Epidermal melanocyte (primary cell): ENCODE data around the gene RGS10.
"Not testable (repeated sequence)": the region's sequence is repeated elsewhere in the genome, so short reads cannot be mapped to it uniquely, and the experiment has no call there.

Source experiments
- DNase-seq: peaks from one replicate; pipeline ENCODE4 v3.0.0; 2011; ENCODE audit warnings: low spot score; ENCODE audit not compliant: insufficient read length

Gene RGS10

DNA sequence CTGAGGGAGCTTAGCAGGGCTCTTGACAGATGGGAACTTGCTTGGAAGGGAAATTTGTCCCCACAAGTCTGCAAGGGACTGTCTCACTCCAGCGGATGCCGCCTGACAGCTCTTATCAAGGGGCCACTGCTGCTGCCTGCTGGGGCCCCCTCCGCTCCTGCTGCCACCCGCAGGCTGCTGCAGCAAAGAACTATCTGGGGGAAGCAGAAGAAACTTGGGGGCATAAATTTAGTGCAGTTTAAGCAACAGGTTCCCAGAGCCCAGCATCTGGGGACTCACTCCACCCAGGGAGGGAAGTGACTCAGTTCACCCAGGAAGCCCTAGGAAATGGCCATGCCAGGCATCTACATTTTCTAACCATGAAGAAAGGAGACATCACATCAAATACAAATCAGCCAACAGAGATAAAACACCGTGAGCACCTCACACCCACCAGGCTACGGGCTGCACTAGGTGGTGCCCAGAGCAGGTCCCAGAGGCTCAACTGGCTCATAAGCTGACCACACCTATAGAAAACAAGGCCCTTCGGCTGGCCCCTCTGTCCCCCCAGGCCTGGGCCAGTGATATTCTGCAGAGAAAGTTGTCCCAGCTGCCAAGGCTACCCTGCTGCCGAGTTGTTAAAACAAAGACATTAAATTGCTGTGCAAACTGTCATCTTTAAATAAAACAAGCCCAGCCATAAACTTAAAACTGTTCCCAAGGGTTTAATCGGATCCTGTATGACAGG lies 3.7 kb downstream of the RGS10 start:
- no peak for DNase-seq

DNA sequence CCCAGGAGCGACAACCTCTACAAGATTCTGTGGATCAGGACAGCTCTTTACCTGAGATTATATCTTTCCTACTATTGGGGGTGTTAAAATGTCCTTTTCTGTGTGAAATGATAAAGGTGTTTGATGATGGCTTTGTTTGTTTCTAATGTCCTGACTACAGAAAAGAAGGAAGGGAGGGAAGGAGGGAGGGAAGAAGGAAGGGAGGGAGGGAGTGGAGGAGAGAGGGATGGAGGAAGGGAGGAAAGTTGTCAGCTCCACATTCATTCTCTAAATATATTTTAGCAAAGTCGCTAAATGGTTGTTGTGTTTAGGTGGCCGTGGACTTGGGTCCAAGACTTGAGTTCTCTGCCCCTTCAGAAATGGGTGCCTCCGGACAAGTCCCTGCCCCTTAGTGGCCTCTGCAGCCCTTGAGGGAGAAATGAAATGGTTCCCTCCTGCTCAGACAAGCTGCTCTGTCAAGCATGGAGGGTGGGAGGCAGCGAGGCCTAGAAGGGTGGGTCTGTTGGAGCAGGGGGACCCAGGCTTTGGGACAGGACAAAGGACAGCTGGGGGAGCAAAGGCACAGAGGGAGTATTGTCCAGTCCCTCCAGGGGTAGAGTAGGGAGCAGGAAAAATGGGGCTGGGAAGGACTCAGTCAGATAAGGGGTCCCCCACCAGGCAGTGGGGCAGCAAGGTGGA lies 4.4 kb downstream of the RGS10 start:
- no peak for DNase-seq

DNA sequence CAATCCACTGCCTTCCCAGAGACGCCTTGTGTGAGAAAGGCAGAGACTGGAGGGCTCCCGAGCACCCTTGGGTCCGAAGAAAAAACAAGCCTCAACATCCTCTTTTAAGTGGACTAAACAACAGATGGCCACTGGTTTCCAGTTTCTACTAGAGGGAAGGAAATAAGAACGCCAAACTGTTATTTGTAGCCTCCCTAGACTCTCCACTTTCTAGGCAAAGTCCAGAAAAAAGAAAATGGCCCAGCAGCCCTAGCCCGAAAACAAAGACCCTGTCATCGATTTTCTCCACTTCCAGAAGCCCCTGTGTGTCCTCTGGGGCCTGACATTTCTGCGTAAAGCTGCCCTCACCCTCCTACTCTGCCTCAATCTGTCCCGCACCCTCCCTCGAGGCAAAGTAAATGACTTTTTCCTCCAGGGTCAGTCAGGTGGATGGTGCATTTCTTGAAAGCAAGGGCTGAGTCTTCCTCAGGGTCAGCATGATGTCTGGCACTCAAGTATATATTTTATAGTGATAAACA lies 6.0 kb downstream of the RGS10 start:
- DNase-seq: no peak

DNA sequence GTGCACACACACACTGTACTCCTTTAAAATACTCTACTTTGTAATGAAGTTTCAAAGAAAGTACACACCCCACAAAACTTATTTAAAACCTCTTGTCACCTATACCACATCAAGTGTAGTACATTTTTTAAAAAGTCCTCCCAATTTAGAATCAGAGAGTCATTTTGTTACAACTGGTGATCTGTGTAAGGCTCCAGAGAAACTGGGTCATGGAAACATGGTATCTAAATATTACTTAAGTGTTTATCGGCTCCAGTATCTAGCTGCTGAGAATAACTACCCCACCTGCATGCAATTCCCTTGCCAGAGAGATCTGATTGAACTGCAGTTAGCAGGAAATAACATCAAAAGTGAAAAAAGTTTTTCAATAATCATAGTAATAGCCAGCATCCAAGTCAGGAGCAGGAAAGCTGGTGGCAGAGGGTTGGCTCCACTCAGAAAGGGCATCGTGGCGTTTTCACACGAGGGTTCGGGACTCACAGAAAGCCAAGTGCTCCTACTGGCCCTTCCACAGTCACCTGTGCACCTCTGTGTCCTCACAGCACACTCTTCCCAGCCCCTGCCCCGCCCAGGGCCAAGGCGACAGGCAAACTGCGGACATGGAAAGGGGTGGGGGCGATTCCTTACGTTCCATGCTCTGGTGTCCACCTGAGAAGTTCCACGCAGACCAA lies 6.5 kb downstream of the RGS10 start:
- DNase-seq: no peak

DNA sequence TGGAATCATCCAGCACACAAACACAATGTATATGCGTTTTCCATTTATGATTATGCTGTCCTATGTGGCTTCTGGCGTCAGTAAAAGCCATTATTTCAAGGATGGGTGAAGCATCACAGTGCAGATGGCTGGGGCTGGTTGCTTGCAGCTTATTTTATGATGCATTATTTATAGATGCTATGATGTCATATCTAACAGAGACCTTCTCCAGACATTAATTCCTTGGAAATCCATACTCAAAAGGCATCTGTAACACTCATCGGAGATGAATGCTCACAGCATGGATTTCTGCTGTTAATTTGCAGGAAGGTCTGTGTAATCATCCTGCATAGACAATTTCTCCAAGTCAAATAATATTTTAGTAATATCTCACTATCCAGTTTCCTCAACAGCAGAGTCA lies 7.2 kb downstream of the RGS10 start:
- DNase-seq: no peak

DNA sequence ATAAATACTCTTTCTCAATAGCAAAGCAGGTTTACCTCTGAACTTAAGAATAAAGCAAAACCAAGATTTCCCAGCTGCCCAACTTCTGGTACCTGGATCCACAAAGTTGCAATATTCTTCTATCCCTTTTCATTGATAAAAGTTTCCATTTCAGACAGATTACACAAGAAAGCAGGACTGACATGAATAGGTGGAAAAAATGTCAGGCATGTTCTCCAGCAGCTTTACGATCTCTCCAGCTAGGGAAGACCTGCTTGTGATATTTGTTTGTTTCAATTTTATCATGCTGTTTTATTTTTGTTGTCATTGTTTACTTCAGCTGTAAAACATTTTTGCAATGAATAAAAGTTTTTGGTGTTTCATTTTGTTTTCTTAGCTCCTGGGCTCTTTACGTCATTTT lies 9.0 kb downstream of the RGS10 start:
- no peak for DNase-seq

DNA sequence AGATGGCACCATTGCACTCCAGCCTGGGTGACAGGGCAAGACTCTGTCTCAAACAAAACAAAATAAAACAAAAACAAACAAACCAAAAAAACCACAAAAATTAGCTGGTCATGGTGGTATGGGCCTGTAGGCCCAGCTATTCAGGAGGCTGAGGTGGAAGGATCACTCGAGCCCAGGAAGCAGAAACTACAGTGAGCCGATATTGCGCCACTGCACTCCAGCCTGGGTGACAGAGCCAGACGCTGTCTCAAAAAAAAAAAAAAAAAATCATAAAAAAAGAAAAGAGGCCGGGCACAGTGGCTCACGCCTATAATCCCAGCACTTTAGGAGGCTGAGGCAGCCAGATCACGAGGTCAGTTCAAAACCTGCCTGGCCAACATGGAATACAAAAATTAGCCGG lies 9.7 kb downstream of the RGS10 start:
- not testable (repeated sequence) for DNase-seq

DNA sequence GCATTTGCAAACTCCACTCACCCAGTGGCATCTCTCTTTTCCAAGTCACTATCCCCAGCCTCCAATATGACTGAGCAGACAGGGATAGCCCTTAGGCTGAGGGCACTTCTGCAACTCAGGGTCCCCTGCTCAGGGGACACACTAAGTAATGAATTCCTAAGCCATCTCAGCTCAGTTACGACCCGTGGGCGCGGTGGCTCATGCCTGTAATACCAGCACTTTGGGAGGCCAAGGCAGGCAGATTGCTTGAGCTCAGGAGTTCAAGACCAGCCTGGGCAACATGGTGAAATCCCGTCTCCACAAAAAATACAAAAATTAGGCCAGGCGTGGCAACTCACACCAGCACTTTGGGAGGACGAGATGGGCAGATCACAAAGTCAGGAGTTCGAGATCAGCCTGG lies 10.3 kb downstream of the RGS10 start:
- not testable (repeated sequence) for DNase-seq

DNA sequence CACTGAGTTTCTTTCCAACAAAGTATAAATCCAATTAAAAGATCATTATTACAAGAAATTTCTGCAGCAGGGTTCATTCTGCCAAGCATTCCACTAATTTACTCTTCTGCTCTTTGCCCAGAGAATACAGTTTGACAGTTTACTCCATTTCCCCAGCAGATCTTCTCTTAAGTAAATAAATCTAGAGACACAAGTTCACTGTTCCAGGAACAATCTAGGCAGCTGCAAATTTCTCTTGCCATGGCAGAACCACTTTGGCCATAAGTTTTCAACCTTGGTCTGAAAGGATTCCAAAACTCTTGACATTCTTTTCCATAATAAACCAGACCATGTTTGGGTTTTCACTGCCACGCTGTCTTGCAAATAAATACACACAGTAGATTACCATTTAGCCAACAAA lies 11.5 kb downstream of the RGS10 start:
- DNase-seq: no peak

DNA sequence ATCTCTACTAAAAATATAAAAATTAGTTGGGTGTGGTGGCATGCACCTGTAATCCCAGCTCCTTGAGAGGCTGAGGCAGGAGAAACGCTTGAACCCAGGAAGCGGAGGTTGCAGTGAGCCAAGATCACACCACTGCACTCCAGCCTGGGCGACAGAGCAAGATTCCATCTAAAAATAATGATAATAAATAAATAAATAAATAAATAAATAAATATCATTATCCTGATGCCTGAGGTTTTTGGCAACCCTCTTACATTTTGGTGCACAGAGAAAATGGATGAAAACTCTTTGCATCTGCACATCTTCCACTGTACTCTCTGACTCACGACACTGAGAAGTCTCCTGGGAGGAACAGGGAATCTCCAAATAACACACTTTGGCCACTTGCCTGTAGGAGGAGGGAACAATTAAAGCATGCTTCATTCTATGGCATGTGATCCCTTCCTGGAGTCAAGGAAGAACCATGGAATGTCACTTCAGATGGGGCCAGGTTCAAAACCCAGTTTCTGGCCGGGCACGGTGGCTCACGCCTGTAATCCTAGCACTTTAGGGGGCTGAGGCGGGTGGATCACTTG lies 13.8 kb downstream of the RGS10 start:
- DNase-seq: not testable (repeated sequence)

DNA sequence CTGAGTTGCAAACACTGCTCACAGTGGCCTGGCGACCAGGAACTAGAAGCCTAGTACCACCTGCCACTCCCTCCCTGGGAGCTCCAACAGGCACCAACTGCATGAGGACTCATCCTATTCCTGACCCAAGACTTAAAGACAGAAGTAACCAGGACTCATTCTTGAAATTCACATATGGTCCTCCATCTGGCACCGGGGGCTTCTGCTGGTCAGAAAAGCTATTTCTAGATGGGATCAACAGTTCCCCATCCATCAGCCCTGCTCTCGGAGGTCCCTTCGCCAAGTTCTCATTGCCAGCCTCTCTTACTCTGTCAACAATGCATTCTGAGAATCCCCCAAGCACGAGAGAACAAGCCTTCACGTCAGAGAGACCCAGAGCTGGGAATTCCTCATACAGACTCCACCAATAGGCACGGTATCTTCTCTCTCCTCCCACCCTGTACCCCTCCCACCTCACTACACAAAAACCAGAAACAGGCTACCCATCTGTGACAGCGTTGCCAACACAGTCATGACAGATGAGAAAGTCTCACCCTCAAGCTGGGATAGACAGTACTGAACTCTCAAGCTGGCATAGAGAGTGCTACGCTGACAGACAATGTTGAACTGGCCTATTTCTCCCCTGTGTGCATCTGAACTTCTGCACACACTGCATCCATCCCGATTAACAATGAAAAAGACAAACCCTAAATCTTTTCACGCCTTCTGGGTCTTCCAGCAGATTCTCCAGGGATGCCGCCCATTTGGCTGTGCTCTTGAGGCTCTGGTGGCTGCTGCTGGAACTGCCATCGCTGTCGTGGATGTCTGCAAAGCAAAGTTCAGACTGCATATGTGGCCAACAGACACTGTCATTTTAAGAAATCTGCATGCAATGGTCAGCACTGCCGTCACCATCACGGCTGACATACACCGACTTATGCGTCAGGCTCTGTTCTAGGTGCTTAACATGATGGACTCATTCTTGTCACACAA lies 15.6 kb downstream of the RGS10 start:
- no peak for DNase-seq

DNA sequence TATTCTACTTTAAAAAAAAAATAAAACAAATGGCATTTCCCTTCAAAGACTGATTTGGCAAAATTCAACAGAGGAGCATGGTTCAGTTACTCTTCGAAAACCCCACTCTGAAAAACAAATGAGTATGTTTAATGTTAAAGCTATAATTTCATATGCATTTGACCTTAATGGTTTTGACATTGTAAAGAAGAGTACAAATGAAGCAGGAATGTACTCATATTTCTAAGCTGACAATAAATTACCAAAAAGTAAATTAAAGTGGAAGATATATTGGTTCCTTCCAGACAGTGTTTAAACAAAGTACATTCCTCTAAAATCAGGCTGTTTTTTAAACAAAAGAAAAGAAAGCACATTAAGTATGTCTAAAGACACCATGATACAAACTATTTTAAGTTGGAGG lies 16.4 kb downstream of the RGS10 start:
- DNase-seq: no peak

DNA sequence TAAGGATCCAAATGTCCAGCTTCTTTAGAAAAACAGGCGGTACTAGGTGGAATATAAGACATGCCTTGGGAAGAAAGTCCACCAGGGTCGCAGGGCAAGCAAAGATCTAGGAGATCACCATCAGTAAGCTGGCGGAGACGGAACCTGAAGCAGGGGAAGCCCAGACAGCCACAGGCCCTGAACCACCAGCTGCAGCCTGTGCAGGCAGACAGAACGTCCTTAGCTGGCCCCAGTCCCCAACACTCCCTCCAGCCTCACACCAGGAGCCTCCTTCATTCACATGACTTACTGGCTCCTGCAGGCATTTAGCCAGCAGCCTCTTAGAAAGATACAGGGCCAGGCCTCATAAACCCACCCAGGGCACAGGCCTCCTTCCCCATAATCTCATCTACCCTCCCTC lies 17.4 kb downstream of the RGS10 start:
- DNase-seq: no peak

DNA sequence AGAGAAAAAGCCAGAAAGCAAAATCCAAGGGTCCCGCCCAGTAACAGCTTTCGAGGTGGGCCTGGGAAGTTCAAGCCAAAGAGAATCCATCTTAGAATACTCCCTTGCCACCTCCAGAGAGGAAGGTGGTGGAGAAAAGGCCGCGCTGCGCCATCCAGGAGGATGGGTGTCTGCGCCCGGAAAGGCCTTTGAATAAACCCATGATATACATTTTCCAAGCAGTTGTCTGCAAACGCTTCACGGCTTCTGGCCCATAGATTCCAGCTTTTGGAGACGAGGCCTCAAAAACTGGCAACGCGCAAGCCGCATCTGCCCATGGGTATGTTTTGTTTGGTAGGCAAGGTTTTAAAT lies 17.8 kb downstream of the RGS10 start:
- DNase-seq: no peak

DNA sequence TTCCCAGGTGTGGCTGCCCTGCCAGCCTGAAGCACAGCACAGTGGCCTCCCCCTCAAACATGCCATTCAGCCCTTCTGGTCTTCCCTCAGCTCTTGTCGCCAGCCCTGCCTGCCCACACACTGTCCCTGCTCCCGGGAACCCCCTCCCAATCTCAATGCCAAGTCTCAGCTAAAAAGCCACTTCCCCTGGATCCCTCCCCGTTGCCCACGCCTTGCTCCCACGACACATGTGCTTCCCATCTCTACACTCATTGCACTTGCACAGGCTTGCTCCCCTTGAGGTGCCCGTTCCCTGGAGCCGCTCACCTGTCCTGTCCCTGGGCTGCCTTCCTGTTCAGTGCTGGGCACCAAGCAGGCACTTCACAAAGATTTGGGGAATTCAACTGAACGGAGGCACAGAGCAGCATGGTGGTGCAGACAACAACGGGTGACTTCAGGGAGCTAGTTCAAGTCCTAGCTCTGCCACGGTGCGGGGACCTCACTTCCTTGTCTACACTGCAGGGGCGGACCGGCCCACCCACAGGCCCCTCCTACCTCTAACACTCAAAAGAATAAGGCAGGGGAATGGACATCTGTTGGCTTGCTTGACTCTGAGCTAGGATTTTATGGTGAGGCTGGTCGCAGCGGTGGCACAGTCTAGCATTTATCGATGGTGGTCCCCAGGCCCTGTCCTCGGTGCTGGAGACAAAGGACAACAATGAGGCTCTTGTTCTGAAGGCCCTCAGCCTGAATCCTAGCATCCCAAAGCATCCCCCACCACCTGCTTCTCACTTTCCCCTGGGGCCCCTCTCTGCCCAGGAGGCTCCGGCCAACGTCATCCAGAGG lies 18.4 kb downstream of the RGS10 start:
- no peak for DNase-seq

DNA sequence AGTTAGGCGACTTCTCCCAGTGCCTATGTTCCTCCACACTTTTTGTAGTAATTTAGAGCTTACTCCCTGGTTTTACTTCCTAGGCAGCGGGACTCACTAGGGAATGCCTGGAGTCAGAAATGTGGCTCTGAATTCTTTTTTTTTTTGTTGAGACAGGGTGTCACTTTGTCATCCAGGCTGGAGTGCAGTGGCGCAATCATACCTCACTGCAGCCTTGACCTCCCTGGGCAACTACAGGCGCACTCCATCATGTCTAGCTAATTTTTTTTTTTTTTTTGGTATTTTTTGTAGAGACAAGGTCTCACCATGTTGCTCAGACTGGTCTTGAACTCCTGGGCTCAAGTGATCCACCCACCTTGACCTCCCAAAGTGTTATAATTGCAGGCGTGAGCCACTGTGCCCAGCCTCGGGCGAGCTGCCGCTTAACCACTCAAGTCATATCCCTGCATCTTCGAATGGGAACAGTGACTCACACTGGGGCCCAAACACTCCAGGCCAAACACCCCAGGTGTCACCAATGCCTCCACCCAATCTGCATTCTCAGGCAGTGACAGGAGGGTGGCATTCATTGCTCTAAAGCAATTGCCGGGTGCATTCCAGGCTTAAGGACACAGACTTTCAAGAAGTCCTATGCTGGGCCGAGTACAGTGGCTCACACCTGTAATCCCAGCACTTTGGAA lies 19.6 kb downstream of the RGS10 start:
- DNase-seq: no peak

DNA sequence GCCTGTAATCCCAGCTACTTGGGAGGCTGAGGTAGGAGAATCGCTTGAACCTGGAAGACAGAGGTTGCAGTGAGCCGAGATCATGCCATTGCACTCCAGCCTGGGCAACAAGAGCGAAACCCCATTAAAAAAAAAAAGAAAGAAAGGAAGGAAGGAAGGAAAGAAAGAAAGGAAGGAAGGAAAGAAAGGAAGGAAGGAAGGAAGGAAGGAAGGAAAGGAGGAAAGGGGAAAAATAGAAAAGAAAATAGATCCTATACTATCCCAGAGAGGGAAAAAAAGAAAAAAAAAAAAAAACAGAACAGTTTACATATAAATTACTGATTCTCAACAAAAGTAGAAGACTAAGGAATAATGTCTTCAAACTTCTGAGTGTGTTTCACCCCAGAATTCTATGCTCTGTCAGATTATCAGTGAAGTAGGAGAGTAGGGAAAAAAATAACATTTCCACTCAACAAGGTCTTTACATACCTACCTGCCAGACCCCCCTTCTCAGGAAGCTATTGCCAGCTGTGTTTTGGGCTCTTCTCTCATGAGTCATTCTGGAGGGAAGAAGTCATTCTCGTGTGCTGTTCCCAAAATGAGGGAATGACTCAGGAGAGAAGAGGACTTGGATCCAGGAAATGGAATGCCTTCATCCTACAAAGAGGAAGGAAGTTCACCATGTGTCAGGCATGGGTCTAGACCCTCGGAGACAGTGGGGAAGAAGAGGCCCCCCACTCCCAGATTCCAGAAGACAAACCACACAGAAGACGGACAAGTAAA lies 20.9 kb downstream of the RGS10 start:
- no peak for DNase-seq

DNA sequence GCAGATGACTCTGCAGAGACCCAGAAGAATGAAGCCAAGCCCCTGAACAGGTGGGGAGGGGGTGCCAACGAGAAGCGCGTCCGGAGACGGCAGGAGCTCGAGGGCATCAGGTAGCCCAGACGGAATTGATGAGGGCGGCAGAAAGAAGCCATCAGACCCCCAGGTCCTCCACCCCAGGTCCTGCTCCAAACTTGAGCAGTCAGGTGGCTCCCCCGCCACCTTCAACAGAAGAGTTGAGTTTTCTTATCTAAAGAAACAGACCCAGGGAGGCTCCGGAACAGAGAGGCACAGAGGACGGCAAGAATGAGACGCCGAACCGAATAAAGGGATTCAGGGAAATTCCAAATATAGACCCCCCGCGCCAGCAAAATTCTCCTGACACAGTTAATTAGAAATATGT lies 22.2 kb downstream of the RGS10 start:
- no peak for DNase-seq

DNA sequence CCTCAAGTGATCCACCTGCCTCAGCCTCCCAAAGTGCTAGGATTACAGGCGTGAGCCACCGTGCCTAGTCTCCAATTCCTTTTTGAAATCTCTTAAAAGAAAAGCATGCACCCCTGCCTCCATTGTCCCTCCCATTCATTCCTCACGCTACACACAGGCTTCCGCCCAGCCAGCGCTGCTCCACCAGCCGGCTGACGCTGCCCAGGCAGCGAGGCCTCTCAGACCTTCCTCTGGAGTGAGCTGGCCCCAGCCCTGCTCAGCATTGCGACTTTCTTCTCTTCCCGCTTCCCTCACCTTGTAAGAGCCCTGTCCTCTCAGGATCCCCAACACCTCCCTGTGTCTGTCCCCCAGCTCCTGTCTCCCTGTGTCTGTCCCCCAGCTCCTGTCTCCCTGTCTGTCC lies 23.6 kb downstream of the RGS10 start:
- no peak for DNase-seq
